SJCRH30 (cell line): Measurements from ENCODE around the gene MACROH2A2. TPM values are rescaled to one million over a fixed set of nuclear protein-coding genes. Genes with fewer than 3 reads are reported as not detected.
"Not testable (repeated sequence)": the region's sequence is repeated elsewhere in the genome, so short reads cannot be mapped to it uniquely, and the experiment has no call there.

Source experiments
- DNase-seq, 2 experiments: peaks; one replicate each; pipeline ENCODE4 v3.0.0-alpha.2; 2015 to 2020
- H3K27ac ChIP-seq: fragments of 250-450 bp; sonication (Bioruptor Pico); 2 replicates; pipeline ENCODE4 v1.5.1; 2020; ENCODE audit warnings: mild to moderate bottlenecking, moderate library complexity
- H3K27me3 ChIP-seq: fragments of 250-450 bp; sonication (Bioruptor Pico); 2 replicates; pipeline ENCODE4 v1.5.1; 2020; ENCODE audit warnings: mild to moderate bottlenecking, moderate library complexity
- H3K36me3 ChIP-seq: fragments of 250-450 bp; sonication (Bioruptor Pico); 2 replicates; pipeline ENCODE4 v1.5.1; 2020; ENCODE audit warnings: mild to moderate bottlenecking, moderate library complexity
- H3K4me1 ChIP-seq: fragments of 250-450 bp; sonication (Bioruptor Pico); 2 replicates; pipeline ENCODE4 v1.5.1; 2020; ENCODE audit warnings: mild to moderate bottlenecking, moderate library complexity
- H3K4me3 ChIP-seq: fragments of 250-450 bp; sonication (Bioruptor Pico); 2 replicates; pipeline ENCODE4 v1.5.1; 2020; ENCODE audit warnings: mild to moderate bottlenecking, moderate library complexity
- H3K9me3 ChIP-seq: fragments of 250-450 bp; sonication (Bioruptor Pico); replicated peaks from 2 replicates; pipeline ENCODE4 v1.5.1; 2020; ENCODE audit warnings: mild to moderate bottlenecking, moderate library complexity
- total RNA-seq: library from RNA; depleted of rRNA; stranded (reverse); fragments of >200 nt; shearing (Covaris generic); gene quantifications from 2 replicates; pipeline ENCODE4 v1.2.3, GENCODE V29; 2014

MACROH2A2 gene
- total RNA-seq, 1 experiment from 2014 or later, result 13.2 TPM

DNA sequence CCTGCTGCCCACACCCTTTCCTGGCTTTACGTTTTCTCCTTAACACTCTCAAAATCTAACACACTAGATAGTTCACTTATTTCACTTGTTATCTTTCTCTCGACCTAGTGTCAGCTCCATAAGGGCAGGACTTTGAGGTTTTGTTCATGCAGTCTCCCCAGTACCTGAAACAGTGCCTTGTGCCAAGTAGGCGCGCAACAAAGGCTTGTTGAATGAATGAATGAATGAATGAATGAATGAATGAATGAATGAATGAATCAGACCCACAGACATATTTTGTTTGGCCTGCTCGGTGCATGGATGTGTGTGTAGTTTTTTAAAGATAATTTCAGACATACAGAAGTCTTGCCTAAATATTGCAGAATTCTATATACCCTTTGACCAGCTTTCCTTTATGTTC is 87.7 kb downstream of the MACROH2A2 start:
- no peaks in the 10 kb centered on the region for H3K36me3 ChIP-seq
- no peak overlapping the region for H3K27ac ChIP-seq
- H3K4me1 ChIP-seq, result 0 out of 2 replicates have a peak, but pooled peaks cover 2% of the 10 kb centered on the region
- no peaks in the 10 kb centered on the region for H3K27me3 ChIP-seq
- no peaks in the 10 kb centered on the region for H3K9me3 ChIP-seq
- DNase-seq, result no peak
- H3K4me3 ChIP-seq, result no peak overlapping the region

DNA sequence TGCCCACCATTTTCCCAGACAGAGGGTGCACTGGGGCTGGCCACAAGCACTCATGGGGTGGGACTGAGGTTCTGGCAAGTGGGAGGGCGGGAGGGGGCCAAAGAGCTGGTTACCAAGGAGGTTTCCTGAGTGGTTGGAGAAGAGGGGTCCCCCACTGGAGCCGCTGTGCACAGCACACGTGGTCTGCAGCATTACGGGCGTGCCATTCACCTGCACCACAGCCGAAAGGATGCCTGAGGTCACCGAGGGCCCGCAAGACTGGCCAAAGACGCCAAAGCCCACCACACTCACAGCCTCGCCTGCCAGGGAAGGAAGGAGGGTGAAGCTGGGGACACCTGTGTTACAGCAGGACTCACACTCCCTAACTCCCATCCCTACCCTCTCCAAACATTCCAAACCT is 89.9 kb downstream of the MACROH2A2 start:
- Histone ChIP-seq H3K4me3 (no peak overlapping the region), H3K27ac (no peak overlapping the region), H3K36me3 (no peaks in the 10 kb centered on the region), H3K4me1 (peaks cover 4% of the 10 kb centered on the region; the same call in 1 of the 2 replicates), H3K27me3 (no peaks in the 10 kb centered on the region), H3K9me3 (no peaks in the 10 kb centered on the region)
- no peak for DNase-seq

DNA sequence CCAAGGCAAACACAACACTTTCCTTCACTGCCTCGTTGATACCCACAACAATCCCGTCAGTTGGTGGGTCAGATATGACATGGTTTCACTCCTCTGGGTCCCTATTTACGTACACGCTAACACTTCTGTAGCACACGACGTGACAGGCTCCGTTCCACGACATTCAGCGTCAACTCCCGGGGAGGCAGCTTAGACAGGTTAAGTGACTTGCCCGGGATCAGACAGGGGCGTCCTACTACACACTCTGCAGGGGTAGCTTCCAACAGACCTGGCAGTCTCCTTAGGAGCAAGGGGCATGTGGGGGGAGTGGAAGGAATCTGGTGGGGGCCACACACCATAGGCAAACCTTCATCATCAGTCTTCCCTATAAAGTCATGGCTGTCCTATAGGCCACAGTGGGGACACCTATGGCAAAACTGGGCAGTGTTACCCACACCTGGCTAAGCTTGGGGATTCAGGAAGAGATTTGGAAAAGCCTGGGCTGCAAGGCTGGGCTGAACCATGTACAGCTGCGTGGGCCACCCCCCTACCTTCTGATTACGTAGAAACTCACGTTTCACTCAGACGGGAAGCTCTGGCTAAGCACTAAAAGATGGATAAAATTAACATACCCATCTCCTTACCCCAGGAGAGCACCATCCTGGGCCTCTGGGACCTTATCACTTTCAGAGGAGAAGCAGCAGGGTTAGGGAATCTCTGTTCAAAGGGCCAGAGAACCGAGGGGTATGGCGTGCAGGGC is 91.9 kb downstream of the MACROH2A2 start:
- Histone ChIP-seq H3K27me3 (no peaks in the 10 kb centered on the region), H3K4me1 (peaks cover 4% of the 10 kb centered on the region; the same call in 1 of the 2 replicates), H3K36me3 (peaks cover under 1% of the 10 kb centered on the region), H3K4me3 (peak overlapping the region; percentile 66; the same call in 1 of the 2 replicates), H3K9me3 (no peaks in the 10 kb centered on the region), H3K27ac (no peak overlapping the region)
- no peak for DNase-seq

DNA sequence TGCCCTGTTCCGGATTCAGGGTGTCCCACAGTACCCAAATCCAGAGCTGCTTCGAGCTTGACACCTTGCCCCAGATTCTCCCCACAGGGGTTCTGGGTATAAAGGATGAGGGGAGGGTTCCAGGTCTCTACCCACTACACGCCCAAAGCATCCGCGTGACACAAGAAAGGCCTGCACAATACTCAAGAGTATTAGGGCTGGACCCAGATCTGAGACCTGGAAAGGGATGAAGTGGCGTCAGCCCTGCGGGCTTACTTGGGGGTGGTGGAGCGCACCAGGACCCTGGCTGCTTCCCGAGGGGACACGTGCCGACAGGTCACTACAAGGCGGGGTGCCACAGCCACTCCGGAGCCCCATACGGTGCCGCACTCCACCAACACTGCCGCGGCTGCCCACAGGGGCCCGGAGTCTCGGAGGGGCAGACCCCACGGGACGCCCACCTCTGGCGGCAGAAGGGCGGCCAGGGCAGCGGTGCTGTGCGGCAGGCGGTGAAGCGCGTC is 92.6 kb downstream of the MACROH2A2 start:
- peak overlapping the region; percentile 66 for H3K4me3 ChIP-seq
- no peaks in the 10 kb centered on the region for H3K9me3 ChIP-seq
- peak; percentile 4 to 16 for DNase-seq
- H3K36me3 ChIP-seq, result peaks cover 5% of the 10 kb centered on the region
- H3K27me3 ChIP-seq, result no peaks in the 10 kb centered on the region
- H3K27ac ChIP-seq, result peak overlapping the region; percentile 66; the same call in 1 of the 2 replicates
- H3K4me1 ChIP-seq, result peaks cover 4% of the 10 kb centered on the region; the same call in 1 of the 2 replicates

DNA sequence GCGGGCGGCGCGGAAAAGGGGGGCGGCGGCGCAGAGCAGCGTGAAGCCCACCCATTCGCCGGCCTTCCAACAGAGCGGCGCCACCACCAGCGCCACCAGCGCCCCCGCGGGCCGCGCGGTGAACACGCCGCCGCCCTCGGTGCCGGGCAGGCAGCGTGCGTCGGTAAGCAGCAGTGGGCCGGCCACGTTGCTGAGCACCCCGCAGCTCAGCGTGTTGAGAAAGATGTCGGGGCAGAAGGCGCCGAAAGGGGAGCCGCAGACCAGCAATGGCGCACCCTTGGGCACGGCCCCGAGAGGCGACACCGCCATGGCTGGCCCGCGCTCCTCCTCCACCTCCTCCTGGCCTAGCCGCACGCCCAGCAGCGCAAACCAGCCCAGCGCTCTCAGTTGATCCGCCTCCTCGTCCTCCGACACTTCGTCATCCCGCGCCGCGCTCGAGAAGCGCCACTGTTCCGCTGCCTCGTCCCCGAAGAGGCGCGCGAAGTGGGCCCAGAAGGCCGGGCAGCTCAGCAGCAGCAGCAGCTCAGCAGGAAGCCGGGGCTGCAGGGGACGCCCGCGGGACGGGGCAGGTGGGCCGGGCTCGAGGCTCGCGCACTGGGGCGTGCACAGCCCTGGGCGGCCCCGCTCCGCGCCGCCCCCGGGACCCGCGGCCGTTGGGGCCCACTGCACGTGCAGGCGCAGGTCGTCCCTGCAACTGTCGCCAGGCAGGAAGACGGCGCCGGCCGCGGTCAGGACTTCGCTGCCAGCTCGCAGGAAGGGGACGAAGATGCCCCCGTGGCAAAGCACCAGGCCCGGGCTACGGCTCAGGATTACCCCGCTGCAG is 93.2 kb downstream of the MACROH2A2 start:
- peaks cover 4% of the 10 kb centered on the region; the same call in 1 of the 2 replicates for H3K4me1 ChIP-seq
- H3K36me3 ChIP-seq, result peaks cover 11% of the 10 kb centered on the region
- peak overlapping the region; percentile 66 for H3K4me3 ChIP-seq
- no peaks in the 10 kb centered on the region for H3K9me3 ChIP-seq
- peak overlapping the region; percentile 66 for H3K27ac ChIP-seq
- peak; percentile 49 to 66 for DNase-seq
- no peaks in the 10 kb centered on the region for H3K27me3 ChIP-seq

DNA sequence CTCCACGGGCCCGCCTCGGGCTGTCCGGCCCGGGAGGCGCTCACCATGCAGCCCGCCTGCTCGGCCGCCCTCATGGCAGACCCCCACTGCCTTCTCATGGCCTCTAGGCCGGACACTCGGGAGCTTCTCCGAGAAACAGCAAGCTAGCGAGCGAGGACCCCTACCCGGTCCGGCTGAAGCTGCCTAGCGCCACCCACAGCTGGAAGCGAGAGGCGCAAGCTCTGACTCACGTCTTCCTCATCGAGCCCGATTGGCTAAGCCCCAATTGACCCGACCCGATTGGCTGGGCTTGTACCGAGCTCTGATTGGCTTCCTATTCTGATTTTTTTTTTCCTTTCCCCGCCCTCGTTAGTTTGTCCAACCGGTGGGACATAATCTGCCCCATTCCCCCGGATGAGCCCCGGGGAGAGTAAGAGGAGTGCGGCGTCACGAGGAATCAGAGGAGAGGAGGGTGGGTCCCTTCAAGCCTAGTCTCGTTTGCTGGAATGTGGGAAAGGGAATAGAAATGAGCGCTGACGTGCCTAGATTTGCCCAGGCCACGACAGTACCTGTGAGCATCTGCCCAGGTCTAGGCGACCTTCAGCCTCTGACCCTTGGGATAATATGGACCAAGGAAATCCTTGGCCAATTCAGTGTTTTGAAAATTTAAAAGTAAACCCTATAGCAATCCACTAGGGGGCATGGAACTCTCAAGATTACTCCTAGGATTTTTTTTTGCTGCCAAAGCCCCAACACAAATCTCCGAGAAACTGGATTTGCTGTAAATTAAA is 94.0 kb downstream of the MACROH2A2 start, which contains the start of gene TYSND1:
Gene TYSND1 (minus strand): TSS at position 212 of the 770 bp plus-strand sequence. CDS start 114 bp downstream, at position 98.
- DNase-seq, result peak; percentile 96 to 99

DNA sequence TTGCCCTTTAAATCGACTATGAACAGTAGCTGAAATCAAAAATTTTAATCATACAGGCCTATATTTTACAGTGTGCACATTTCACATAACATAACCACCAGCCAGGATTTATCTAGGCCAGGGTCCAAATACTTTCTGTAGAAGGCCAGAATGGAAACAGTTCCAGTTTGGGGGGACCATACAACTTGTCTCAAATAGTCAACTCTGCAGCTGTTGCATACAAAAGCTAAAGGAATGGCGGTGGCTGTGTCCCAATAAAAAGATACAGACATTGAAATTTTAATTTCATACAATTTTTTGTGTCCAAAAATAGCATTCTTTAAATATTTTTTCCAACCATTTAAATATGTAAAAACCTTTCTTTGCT is 94.6 kb downstream of the MACROH2A2 start:
- no peak for DNase-seq
- Histone ChIP-seq H3K9me3 (no peaks in the 10 kb centered on the region), H3K27me3 (no peaks in the 10 kb centered on the region), H3K36me3 (peaks cover 17% of the 10 kb centered on the region), H3K4me3 (peak overlapping the region; percentile 66), H3K4me1 (peaks cover 4% of the 10 kb centered on the region; the same call in 1 of the 2 replicates), H3K27ac (peak overlapping the region; percentile 44)

More for the DNA sequence above, 94.0 kb downstream of the MACROH2A2 start, which contains the start of gene TYSND1:
- H3K4me1 ChIP-seq, result peaks cover 4% of the 10 kb centered on the region; the same call in 1 of the 2 replicates
- H3K27ac ChIP-seq, result peak within 1 kb of the TSS; percentile 66
- H3K36me3 ChIP-seq, result peaks cover 11% of the 10 kb centered on the region
- H3K9me3 ChIP-seq, result no peaks in the 10 kb centered on the region
- no peaks in the 10 kb centered on the region for H3K27me3 ChIP-seq
- H3K4me3 ChIP-seq, result peak within 1 kb of the TSS; percentile 66

DNA sequence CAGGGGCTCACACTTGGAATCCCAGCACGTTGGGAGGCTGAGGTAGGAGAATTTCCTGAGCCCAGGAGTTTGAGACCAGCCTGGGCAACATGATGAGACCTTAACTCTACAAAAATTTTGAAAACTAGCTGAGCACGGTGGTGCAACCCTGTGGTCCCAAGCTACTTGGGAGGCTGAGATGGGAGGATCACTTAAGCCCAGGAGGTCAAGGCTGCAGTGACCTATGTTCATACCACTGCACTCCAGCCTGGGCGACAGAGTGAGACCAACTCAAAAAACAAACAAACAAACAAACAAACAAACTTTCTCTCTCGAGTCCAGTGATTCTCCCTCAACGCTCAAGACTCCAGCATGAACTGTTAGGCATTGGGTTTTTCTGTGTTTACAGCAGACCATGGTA is 95.9 kb downstream of the MACROH2A2 start:
- peaks cover 29% of the 10 kb centered on the region for H3K36me3 ChIP-seq

DNA sequence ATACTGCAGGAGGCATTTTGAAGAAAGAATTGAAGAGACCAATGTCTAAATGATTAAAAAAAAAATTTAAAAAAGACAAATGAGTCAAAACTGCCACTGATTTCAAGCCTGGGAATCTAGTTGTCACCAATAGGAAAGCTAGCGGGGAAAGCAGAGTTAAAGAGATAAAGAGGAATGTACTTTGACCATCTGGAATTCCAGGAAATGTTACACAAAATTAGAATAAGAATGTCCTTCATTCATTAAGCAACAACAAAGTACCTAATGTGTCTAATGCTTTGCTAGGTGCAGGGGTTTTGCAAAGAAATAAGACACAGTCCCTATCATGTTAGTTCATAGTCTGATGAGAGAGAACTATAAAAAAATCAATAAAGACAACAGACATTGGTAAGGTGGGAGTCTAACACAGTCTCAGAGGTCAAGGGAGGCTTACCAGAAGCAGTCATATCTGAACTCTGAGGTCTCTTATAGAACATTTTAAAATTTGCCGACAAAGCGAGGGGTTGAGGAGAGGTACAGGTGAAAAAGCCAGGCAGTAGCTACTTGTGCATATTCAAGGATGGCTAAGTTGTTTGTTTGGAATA is 102.7 kb downstream of the MACROH2A2 start:
- peaks cover 62% of the 10 kb centered on the region for H3K36me3 ChIP-seq
- no peak for DNase-seq
- no peak overlapping the region for H3K27ac ChIP-seq
- H3K4me3 ChIP-seq, result no peak overlapping the region
- H3K9me3 ChIP-seq, result no peaks in the 10 kb centered on the region
- H3K27me3 ChIP-seq, result no peaks in the 10 kb centered on the region
- no peaks in the 10 kb centered on the region for H3K4me1 ChIP-seq

More for the DNA sequence above, 95.9 kb downstream of the MACROH2A2 start:
- peaks cover 4% of the 10 kb centered on the region; the same call in 1 of the 2 replicates for H3K4me1 ChIP-seq
- H3K9me3 ChIP-seq, result no peaks in the 10 kb centered on the region
- no peak overlapping the region for H3K4me3 ChIP-seq
- DNase-seq, result no peak
- no peaks in the 10 kb centered on the region for H3K27me3 ChIP-seq
- H3K27ac ChIP-seq, result no peak overlapping the region

DNA sequence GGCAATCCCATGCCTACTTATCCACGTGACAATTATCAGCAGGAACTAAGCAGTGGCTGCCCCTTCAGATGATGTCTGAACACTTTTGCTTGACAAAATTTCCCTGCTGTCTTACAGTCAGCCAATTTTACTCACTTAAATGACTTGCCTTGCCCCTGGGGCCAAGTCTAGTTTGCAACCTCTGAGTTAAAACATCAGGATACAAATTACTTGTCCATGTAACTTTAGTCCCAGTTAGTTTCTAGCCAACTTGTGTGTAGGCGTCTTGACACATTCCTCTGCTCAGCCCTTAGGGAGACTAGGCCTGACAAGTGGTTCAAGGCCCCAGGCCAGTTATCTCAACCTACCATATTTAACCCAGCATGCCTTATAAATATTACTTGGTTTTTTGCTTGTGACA is 105.5 kb downstream of the MACROH2A2 start:
- DNase-seq, result no peak
- Histone ChIP-seq H3K4me3 (no peak overlapping the region), H3K27ac (no peak overlapping the region), H3K36me3 (peaks cover 48% of the 10 kb centered on the region), H3K9me3 (no peaks in the 10 kb centered on the region), H3K27me3 (no peaks in the 10 kb centered on the region), H3K4me1 (no peaks in the 10 kb centered on the region)

DNA sequence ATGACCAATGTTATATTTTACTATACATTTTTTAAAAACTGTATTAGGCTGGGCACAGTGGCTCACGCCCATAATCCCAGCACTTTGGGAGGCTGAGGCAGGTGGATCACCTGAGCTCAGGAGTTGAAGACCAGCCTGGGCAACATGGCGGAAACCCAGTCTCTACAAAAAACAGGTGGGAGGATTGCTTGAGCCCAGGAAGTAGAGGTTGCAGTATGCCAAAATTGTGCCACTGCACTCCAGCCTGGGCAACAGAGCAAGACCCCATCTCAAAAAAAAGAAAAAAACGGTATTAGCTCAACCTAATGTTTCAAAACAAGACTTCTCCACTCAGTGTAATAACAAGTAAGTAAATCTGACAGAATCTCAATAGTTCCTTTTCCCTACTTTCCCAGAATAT is 106.7 kb downstream of the MACROH2A2 start:
- DNase-seq, H3K27ac ChIP-seq, H3K27me3 ChIP-seq, H3K9me3 ChIP-seq, H3K4me3 ChIP-seq, H3K4me1 ChIP-seq: not testable (repeated sequence)
- H3K36me3 ChIP-seq, result peaks cover 38% of the 10 kb centered on the region

DNA sequence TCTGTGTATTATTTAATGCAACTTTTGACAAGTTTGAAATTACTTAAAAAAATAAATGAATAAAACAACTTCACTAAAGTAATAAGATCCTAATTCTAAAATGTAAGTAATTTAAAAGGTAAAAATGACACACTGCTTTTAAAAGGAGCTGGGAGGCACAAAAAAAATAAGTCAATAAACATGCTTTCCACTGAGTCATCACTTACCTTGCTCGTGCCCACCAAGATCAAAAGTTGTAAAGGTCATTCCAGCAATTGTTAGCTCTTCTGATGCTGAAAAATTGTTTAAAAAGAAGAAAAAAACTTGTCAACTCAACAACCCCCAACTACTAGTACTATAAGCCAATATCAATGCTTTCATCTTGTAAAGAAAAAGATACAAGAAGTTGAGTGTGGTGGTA is 108.2 kb downstream of the MACROH2A2 start:
- H3K27me3 ChIP-seq, result no peaks in the 10 kb centered on the region
- DNase-seq, result no peak
- no peaks in the 10 kb centered on the region for H3K9me3 ChIP-seq
- H3K4me3 ChIP-seq, result no peak overlapping the region
- H3K27ac ChIP-seq, result no peak overlapping the region
- H3K36me3 ChIP-seq, result peaks cover 36% of the 10 kb centered on the region
- H3K4me1 ChIP-seq, result no peaks in the 10 kb centered on the region
